ENCODE data around the gene PWWP2B.

PWWP2B gene

GRCh38 chr10:132413226-132414205 lies 16.5 kb downstream of the PWWP2B start:
- Histone ChIP-seq H3K27me3 (ENCODE audit: control insufficient read depth in 1 of 2, insufficient read depth in 2 of 2, low read length in 2 of 2) (no peaks in the 10 kb centered on the region), H3K9me3 (ENCODE audit: low read length) (no peaks in the 10 kb centered on the region), H3K36me3 (ENCODE audit: insufficient read depth, low read length) (peaks cover 5% of the 10 kb centered on the region), H3K27ac (ENCODE audit: low read depth, low read length) (peak overlapping the region; percentile 45), H3K4me1 (ENCODE audit: insufficient read depth, low read length) (peaks cover 68% of the 10 kb centered on the region), H3K4me3 (ENCODE audit: low read depth in 1 of 2, low read length in 2 of 2) (no peak overlapping the region), H3K9ac (ENCODE audit: low read length) (no peak overlapping the region)

- no peaks in the 10 kb centered on the region for H3K27me3 ChIP-seq (ENCODE audit: control insufficient read depth in 1 of 2, insufficient read depth in 2 of 2, low read length in 2 of 2)
- no peak overlapping the region for H3K4me3 ChIP-seq (ENCODE audit: low read depth in 1 of 2, low read length in 2 of 2)
- H3K9me3 ChIP-seq (ENCODE audit: low read length) = no peaks in the 10 kb centered on the region
- H3K9ac ChIP-seq (ENCODE audit: low read length) = peak overlapping the region; percentile 15
- H3K27ac ChIP-seq (ENCODE audit: low read depth, low read length) = peak overlapping the region; percentile 57
- peaks cover 67% of the 10 kb centered on the region for H3K4me1 ChIP-seq (ENCODE audit: insufficient read depth, low read length)
- H3K36me3 ChIP-seq (ENCODE audit: insufficient read depth, low read length) = peaks cover 5% of the 10 kb centered on the region
Measured at GRCh38 chr10:132414402-132415016, 17.5 kb downstream of the PWWP2B start.

GRCh38 chr10:132415255-132415654 lies 18.3 kb downstream of the PWWP2B start:
- peaks cover 74% of the 10 kb centered on the region for H3K4me1 ChIP-seq (ENCODE audit: insufficient read depth, low read length)
- no peak overlapping the region for H3K4me3 ChIP-seq (ENCODE audit: low read depth in 1 of 2, low read length in 2 of 2)
- H3K36me3 ChIP-seq (ENCODE audit: insufficient read depth, low read length) = peaks cover 5% of the 10 kb centered on the region
- H3K9me3 ChIP-seq (ENCODE audit: low read length) = no peaks in the 10 kb centered on the region
- H3K27ac ChIP-seq (ENCODE audit: low read depth, low read length) = peak overlapping the region; percentile 57
- no peaks in the 10 kb centered on the region for H3K27me3 ChIP-seq (ENCODE audit: control insufficient read depth in 1 of 2, insufficient read depth in 2 of 2, low read length in 2 of 2)
- peak overlapping the region; percentile 31 for H3K9ac ChIP-seq (ENCODE audit: low read length)

- Histone ChIP-seq H3K9me3 (ENCODE audit: low read length) (no peaks in the 10 kb centered on the region), H3K27ac (ENCODE audit: low read depth, low read length) (no peak overlapping the region), H3K9ac (ENCODE audit: low read length) (no peak overlapping the region), H3K27me3 (ENCODE audit: control insufficient read depth in 1 of 2, insufficient read depth in 2 of 2, low read length in 2 of 2) (no peaks in the 10 kb centered on the region), H3K36me3 (ENCODE audit: insufficient read depth, low read length) (peaks cover 5% of the 10 kb centered on the region), H3K4me3 (ENCODE audit: low read depth in 1 of 2, low read length in 2 of 2) (no peak overlapping the region), H3K4me1 (ENCODE audit: insufficient read depth, low read length) (peaks cover 76% of the 10 kb centered on the region)
Measured at GRCh38 chr10:132415956-132416355, 19.0 kb downstream of the PWWP2B start.

GRCh38 chr10:132416566-132417256 lies 19.7 kb downstream of the PWWP2B start:
- H3K36me3 ChIP-seq (ENCODE audit: insufficient read depth, low read length) = peaks cover 5% of the 10 kb centered on the region
- H3K4me1 ChIP-seq (ENCODE audit: insufficient read depth, low read length) = peaks cover 73% of the 10 kb centered on the region
- no peaks in the 10 kb centered on the region for H3K27me3 ChIP-seq (ENCODE audit: control insufficient read depth in 1 of 2, insufficient read depth in 2 of 2, low read length in 2 of 2)
- no peaks in the 10 kb centered on the region for H3K9me3 ChIP-seq (ENCODE audit: low read length)
- peak overlapping the region; percentile 3 for H3K27ac ChIP-seq (ENCODE audit: low read depth, low read length)
- no peak overlapping the region for H3K4me3 ChIP-seq (ENCODE audit: low read depth in 1 of 2, low read length in 2 of 2)
- no peak overlapping the region for H3K9ac ChIP-seq (ENCODE audit: low read length)

GRCh38 chr10:132417257-132417910 lies 20.4 kb downstream of the PWWP2B start:
- Histone ChIP-seq H3K4me3 (ENCODE audit: low read depth in 1 of 2, low read length in 2 of 2) (no peak overlapping the region), H3K27ac (ENCODE audit: low read depth, low read length) (peak overlapping the region; percentile 3), H3K9me3 (ENCODE audit: low read length) (no peaks in the 10 kb centered on the region), H3K9ac (ENCODE audit: low read length) (no peak overlapping the region), H3K27me3 (ENCODE audit: control insufficient read depth in 1 of 2, insufficient read depth in 2 of 2, low read length in 2 of 2) (no peaks in the 10 kb centered on the region), H3K4me1 (ENCODE audit: insufficient read depth, low read length) (peaks cover 73% of the 10 kb centered on the region), H3K36me3 (ENCODE audit: insufficient read depth, low read length) (peaks cover 5% of the 10 kb centered on the region)

- no peaks in the 10 kb centered on the region for H3K9me3 ChIP-seq (ENCODE audit: low read length)
- H3K4me3 ChIP-seq (ENCODE audit: low read depth in 1 of 2, low read length in 2 of 2) = no peak overlapping the region
- no peak overlapping the region for H3K9ac ChIP-seq (ENCODE audit: low read length)
- H3K27ac ChIP-seq (ENCODE audit: low read depth, low read length) = peak overlapping the region; percentile 36
- peaks cover 74% of the 10 kb centered on the region for H3K4me1 ChIP-seq (ENCODE audit: insufficient read depth, low read length)
- H3K27me3 ChIP-seq (ENCODE audit: control insufficient read depth in 1 of 2, insufficient read depth in 2 of 2, low read length in 2 of 2) = no peaks in the 10 kb centered on the region
- H3K36me3 ChIP-seq (ENCODE audit: insufficient read depth, low read length) = peaks cover 5% of the 10 kb centered on the region
Measured at GRCh38 chr10:132417957-132418441, 21.0 kb downstream of the PWWP2B start.

- Histone ChIP-seq H3K4me1 (ENCODE audit: insufficient read depth, low read length) (peaks cover 75% of the 10 kb centered on the region), H3K27ac (ENCODE audit: low read depth, low read length) (peak overlapping the region; percentile 70), H3K9me3 (ENCODE audit: low read length) (no peaks in the 10 kb centered on the region), H3K4me3 (ENCODE audit: low read depth in 1 of 2, low read length in 2 of 2) (no peak overlapping the region), H3K36me3 (ENCODE audit: insufficient read depth, low read length) (peaks cover 5% of the 10 kb centered on the region), H3K9ac (ENCODE audit: low read length) (no peak overlapping the region), H3K27me3 (ENCODE audit: control insufficient read depth in 1 of 2, insufficient read depth in 2 of 2, low read length in 2 of 2) (no peaks in the 10 kb centered on the region)
Measured at GRCh38 chr10:132418527-132419416, 21.8 kb downstream of the PWWP2B start.

GRCh38 chr10:132419538-132420468 lies 22.8 kb downstream of the PWWP2B start:
- peaks cover 71% of the 10 kb centered on the region for H3K4me1 ChIP-seq (ENCODE audit: insufficient read depth, low read length)
- peak overlapping the region; percentile 95 for H3K27ac ChIP-seq (ENCODE audit: low read depth, low read length)
- H3K4me3 ChIP-seq (ENCODE audit: low read depth in 1 of 2, low read length in 2 of 2) = no peak overlapping the region
- H3K36me3 ChIP-seq (ENCODE audit: insufficient read depth, low read length) = peaks cover 5% of the 10 kb centered on the region
- H3K9me3 ChIP-seq (ENCODE audit: low read length) = no peaks in the 10 kb centered on the region
- H3K9ac ChIP-seq (ENCODE audit: low read length) = no peak overlapping the region
- no peaks in the 10 kb centered on the region for H3K27me3 ChIP-seq (ENCODE audit: control insufficient read depth in 1 of 2, insufficient read depth in 2 of 2, low read length in 2 of 2)
